ENCODE data around the gene EHMT2. TPM values are rescaled to one million over a fixed set of nuclear protein-coding genes. Genes with fewer than 3 reads are reported as not detected.
"Not testable (repeated sequence)": the region's sequence is repeated elsewhere in the genome, so short reads cannot be mapped to it uniquely, and the experiment has no call there.

The EHMT2 gene
- total and polyA plus RNA-seq, 2 of the 13 experiments (the other 11 are each of a cell fraction or from before 2014, with no cell fraction given) = 55.2 to 69.2 TPM

GRCh38 chr6:31858707-31859106, 38.8 kb downstream of the EHMT2 start:
- H3K4me1 ChIP-seq (ENCODE audit: insufficient read depth, low read length) = peaks cover 38% of the 10 kb centered on the region

GRCh38 chr6:31857774-31858173, 39.7 kb downstream of the EHMT2 start:
- ATAC-seq; H3K27ac ChIP-seq (ENCODE audit: extremely low read length, insufficient read depth, low read length); FAIRE-seq; H2AFZ ChIP-seq (ENCODE audit: low read length); H3K9ac ChIP-seq (ENCODE audit: insufficient read depth, low read depth, low read length); DNase-seq (ENCODE audit: low spot score); H3K27me3 ChIP-seq (ENCODE audit: control insufficient read depth in 1 of 2, insufficient read depth in 2 of 2, low read length in 2 of 2); H3K4me2 ChIP-seq (ENCODE audit: low read depth, low read length); H3K4me3 ChIP-seq (replicated peaks in 1 of 3; ENCODE audit: insufficient read depth in 1 of 3, low read depth in 2 of 3, low read length in 3 of 3); in situ Hi-C loops (cut with HindIII; ENCODE audit: extremely low pct_ligation_motif_present, low pct_unique_long_range_greater_than_20kb); BruUV-seq (replicated peaks); intact Hi-C loops (cut with micrococcal nuclease; ENCODE audit: unreplicated experiment); H4K20me1 ChIP-seq (ENCODE audit: insufficient read depth, low read length); H3K9me3 ChIP-seq (ENCODE audit: low read length); CTCF ChIA-PET (ENCODE audit: low intra/inter-chr PET ratio, low total read pairs): not testable (repeated sequence)
- POLR2A ChIA-PET = interaction anchor here (1.2 to 4.1 kb wide), 3 partner anchors 8 to 62 kb away, joined by 4 to 27 read pairs (median 4); partner anchors contain the start of gene VARS1
- peaks cover 24% of the 10 kb centered on the region for H3K79me2 ChIP-seq (ENCODE audit: insufficient read depth, low read length)
- peaks cover 37% of the 10 kb centered on the region for H3K4me1 ChIP-seq (ENCODE audit: insufficient read depth, low read length)
- 94% methylated on average over 8 of the region's 8 CpGs for WGBS (ENCODE audit: low lambda C conversion rate)
- peaks cover 8 to 33% of the 10 kb centered on the region in 2 experiments; a peak in 4 of 5 replicates for H3K36me3 ChIP-seq (replicated peaks in 1 of 2; ENCODE audit: control insufficient read depth in 1 of 2, insufficient read depth in 2 of 2, low read length in 2 of 2)

More at GRCh38 chr6:31858707-31859106, 38.8 kb downstream of the EHMT2 start:
- Histone ChIP-seq H3K9me3 (ENCODE audit: low read length) (no peaks in the 10 kb centered on the region), H3K27ac (ENCODE audit: extremely low read length, insufficient read depth, low read length) (no peak overlapping the region), H3K36me3 (replicated peaks in 1 of 2; ENCODE audit: control insufficient read depth in 1 of 2, insufficient read depth in 2 of 2, low read length in 2 of 2) (peaks cover 8 to 33% of the 10 kb centered on the region in 2 experiments; a peak in 4 of 5 replicates), H3K4me3 (replicated peaks in 1 of 3; ENCODE audit: insufficient read depth in 1 of 3, low read depth in 2 of 3, low read length in 3 of 3) (no peak overlapping the region), H4K20me1 (ENCODE audit: insufficient read depth, low read length) (no peaks in the 10 kb centered on the region), H3K79me2 (ENCODE audit: insufficient read depth, low read length) (peaks cover 25% of the 10 kb centered on the region), H3K4me2 (ENCODE audit: low read depth, low read length) (no peak overlapping the region), H2AFZ (ENCODE audit: low read length) (no peak overlapping the region), H3K27me3 (ENCODE audit: control insufficient read depth in 1 of 2, insufficient read depth in 2 of 2, low read length in 2 of 2) (no peaks in the 10 kb centered on the region; a peak in 1 of 5 replicates), H3K9ac (ENCODE audit: insufficient read depth, low read depth, low read length) (no peak overlapping the region)
- BruUV-seq (replicated peaks) = no TSS peak
- ATAC-seq (no peak), FAIRE-seq (no peak), DNase-seq (ENCODE audit: low spot score) (no peak)
- CTCF ChIA-PET (ENCODE audit: low intra/inter-chr PET ratio, low total read pairs) = no interaction called here
- 96% methylated on average over 8 of the region's 8 CpGs for WGBS (ENCODE audit: low lambda C conversion rate)
- in situ Hi-C loops (cut with HindIII; ENCODE audit: extremely low pct_ligation_motif_present, low pct_unique_long_range_greater_than_20kb) = no loop called here
- POLR2A ChIA-PET = interaction anchor here (0.7 to 4.1 kb wide), 3 partner anchors 14 to 31 kb away, joined by 3 to 27 read pairs (median 4); partner anchors contain the start of gene HSPA1B
- intact Hi-C loops (cut with micrococcal nuclease; ENCODE audit: unreplicated experiment) = no loop called here
- peak; percentile 53; the same call in 1 of the 2 replicates for TF ChIP-seq CEBPB (IDR thresholded peaks at IDR 0.05; ENCODE audit: borderline replicate concordance, low read depth, low read length)
- TF ChIP-seq HDAC2 (CRISPR knock-in tag; IDR thresholded peaks at IDR 0.05) = no peak

Measured in HepG2 (cell line).